ENCODE measurements around the gene UBXN7. TPM values are rescaled to one million over a fixed set of nuclear protein-coding genes. Genes with fewer than 3 reads are reported as not detected.

The UBXN7 gene
- total RNA-seq, 1 experiment from 2014 or later, result 10.2 TPM

DNA sequence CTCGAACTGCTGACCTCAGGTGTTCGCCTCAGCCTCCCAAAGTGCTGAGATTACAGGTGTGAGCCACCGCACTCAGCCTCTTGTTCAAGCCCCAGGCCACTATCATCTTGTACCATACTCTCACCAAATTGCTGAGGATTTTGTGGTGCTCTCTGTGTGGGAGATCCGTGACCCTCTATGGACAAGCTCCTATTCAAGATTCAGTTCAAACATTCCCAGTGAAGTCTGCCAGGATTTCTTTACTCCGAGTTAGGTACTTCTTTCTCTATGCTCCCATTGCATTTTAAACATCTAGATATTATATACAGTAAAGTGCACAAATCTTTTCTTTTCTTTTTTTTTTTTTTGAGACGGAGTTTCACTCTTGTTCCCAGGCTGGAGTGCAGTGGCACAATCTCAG lies 93.2 kb downstream of the UBXN7 start:
- H3K4me3 ChIP-seq (ENCODE audit: low read length), result no peak overlapping the region
- H2AFZ ChIP-seq (ENCODE audit: low read length), result no peak overlapping the region
- no peaks in the 10 kb centered on the region for H3K36me3 ChIP-seq (ENCODE audit: low read depth, low read length)
- H3K79me2 ChIP-seq (ENCODE audit: low read length), result peaks cover 5% of the 10 kb centered on the region
- POLR2A ChIA-PET (ENCODE audit: unreplicated experiment), result no interaction called here
- H3F3A ChIP-seq (ENCODE audit: low read length, unreplicated experiment), result no peaks in the 10 kb centered on the region
- H4K20me1 ChIP-seq (ENCODE audit: low read length), result no peaks in the 10 kb centered on the region
- H3K9me3 ChIP-seq (ENCODE audit: low read length), result no peaks in the 10 kb centered on the region
- no peaks in the 10 kb centered on the region for H3K27me3 ChIP-seq (ENCODE audit: low read length)
- peak overlapping the region; percentile 70 for H3K9ac ChIP-seq (ENCODE audit: low read length)
- no peak for TF ChIP-seq EZH2phosphoT487 (IDR thresholded peaks at IDR 0.05; ENCODE audit: borderline replicate concordance, low read length)
- TF ChIP-seq, protein P1, sequence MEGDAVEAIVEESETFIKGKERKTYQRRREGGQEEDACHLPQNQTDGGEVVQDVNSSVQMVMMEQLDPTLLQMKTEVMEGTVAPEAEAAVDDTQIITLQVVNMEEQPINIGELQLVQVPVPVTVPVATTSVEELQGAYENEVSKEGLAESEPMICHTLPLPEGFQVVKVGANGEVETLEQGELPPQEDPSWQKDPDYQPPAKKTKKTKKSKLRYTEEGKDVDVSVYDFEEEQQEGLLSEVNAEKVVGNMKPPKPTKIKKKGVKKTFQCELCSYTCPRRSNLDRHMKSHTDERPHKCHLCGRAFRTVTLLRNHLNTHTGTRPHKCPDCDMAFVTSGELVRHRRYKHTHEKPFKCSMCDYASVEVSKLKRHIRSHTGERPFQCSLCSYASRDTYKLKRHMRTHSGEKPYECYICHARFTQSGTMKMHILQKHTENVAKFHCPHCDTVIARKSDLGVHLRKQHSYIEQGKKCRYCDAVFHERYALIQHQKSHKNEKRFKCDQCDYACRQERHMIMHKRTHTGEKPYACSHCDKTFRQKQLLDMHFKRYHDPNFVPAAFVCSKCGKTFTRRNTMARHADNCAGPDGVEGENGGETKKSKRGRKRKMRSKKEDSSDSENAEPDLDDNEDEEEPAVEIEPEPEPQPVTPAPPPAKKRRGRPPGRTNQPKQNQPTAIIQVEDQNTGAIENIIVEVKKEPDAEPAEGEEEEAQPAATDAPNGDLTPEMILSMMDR (conservative IDR thresholded peaks at IDR 0.05; ENCODE audit: low read depth, low read length), result no peak
- TF ChIP-seq EZH2 (IDR thresholded peaks at IDR 0.05; ENCODE audit: low read length, unreplicated experiment), result no peak
- no peak for ATAC-seq
- H3K4me1 ChIP-seq (ENCODE audit: insufficient read depth, low read length), result peaks cover 63% of the 10 kb centered on the region
- peak overlapping the region; percentile 74; the same call in 1 of the 2 replicates for H3K4me2 ChIP-seq (ENCODE audit: low read length)
- BruUV-seq (replicated peaks), result TSS peak; percentile 36
- H3K27ac ChIP-seq (ENCODE audit: low read length), result peak overlapping the region; percentile 80
- CTCF ChIA-PET, result interaction anchor here (0.6 kb wide), 1 partner anchor 430 kb away, joined by 5 read pairs; no protein-coding TSS in a partner anchor
- no peaks in the 10 kb centered on the region for H3K9me2 ChIP-seq (replicated peaks; ENCODE audit: low read length)
- intact Hi-C loops (cut with micrococcal nuclease), result loop anchor here (2.0 kb wide), 1 partner anchor 94 kb away; the partner anchor contains the start of gene UBXN7
- no peak for DNase-seq

DNA sequence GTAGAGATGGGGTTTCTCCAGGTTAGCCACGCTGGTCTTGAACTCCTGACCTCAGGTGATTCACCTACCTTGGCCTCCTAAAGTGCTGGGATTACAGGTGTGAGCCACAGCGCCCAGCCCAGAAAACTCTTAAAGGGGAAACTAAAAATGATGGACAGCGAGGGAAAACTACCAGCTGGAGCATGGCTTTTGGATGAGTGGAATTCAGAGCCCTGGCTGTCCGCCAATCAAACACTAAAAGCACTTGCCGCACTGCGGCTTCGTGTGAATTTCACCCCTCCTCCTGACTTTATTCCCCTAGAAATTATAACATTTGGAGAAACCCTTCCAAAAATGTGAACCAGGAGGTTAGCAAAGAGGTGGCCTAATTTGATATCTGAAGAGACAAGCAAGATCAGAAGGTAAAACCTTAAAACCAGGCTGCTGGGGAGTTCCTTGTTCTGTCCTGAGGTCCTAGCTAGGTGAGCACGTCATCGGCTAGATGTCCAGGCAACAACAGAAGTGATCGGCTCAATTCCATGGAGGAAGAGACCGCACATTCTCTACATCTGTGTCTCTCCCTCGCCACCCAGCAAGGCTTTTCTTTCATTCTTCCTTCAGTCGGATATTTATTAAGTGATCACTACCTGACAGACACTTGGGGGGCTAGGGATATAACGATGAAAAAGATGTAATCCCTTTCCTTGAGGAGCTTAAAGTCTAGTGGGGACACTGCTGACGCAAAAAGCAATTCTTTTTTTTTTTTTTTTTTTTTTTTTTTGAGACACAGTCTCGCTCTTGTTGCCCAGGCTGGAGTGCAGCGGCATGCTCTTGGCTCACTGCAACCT lies 95.7 kb downstream of the UBXN7 start:
- TF ChIP-seq EZH2phosphoT487 (IDR thresholded peaks at IDR 0.05; ENCODE audit: borderline replicate concordance, low read length) (no peak), EZH2 (IDR thresholded peaks at IDR 0.05; ENCODE audit: low read length, unreplicated experiment) (no peak)
- TF ChIP-seq, protein P1 (conservative IDR thresholded peaks at IDR 0.05; ENCODE audit: low read depth, low read length), result no peak
- Histone ChIP-seq H3K4me1 (ENCODE audit: insufficient read depth, low read length) (peaks cover 47% of the 10 kb centered on the region), H3K9me3 (ENCODE audit: low read length) (no peaks in the 10 kb centered on the region), H3K4me2 (ENCODE audit: low read length) (no peak overlapping the region), H3K27me3 (ENCODE audit: low read length) (no peaks in the 10 kb centered on the region), H2AFZ (ENCODE audit: low read length) (no peak overlapping the region), H3K27ac (ENCODE audit: low read length) (no peak overlapping the region), H3K36me3 (ENCODE audit: low read depth, low read length) (no peaks in the 10 kb centered on the region), H3K4me3 (ENCODE audit: low read length) (no peak overlapping the region), H3K9me2 (replicated peaks; ENCODE audit: low read length) (no peaks in the 10 kb centered on the region), H3K79me2 (ENCODE audit: low read length) (peaks cover 5% of the 10 kb centered on the region), H3F3A (ENCODE audit: low read length, unreplicated experiment) (no peaks in the 10 kb centered on the region), H3K9ac (ENCODE audit: low read length) (no peak overlapping the region), H4K20me1 (ENCODE audit: low read length) (no peaks in the 10 kb centered on the region)
- ATAC-seq, result no peak
- DNase-seq, result no peak
- CTCF ChIA-PET, result no interaction called here
- POLR2A ChIA-PET (ENCODE audit: unreplicated experiment), result interaction anchor here (0.6 kb wide), 2 partner anchors 19 to 75 kb away, joined by 3 to 12 read pairs; partner anchors contain the start of gene DYNLT2B
- intact Hi-C loops (cut with micrococcal nuclease), result no loop called here
- BruUV-seq (replicated peaks), result no TSS peak

DNA sequence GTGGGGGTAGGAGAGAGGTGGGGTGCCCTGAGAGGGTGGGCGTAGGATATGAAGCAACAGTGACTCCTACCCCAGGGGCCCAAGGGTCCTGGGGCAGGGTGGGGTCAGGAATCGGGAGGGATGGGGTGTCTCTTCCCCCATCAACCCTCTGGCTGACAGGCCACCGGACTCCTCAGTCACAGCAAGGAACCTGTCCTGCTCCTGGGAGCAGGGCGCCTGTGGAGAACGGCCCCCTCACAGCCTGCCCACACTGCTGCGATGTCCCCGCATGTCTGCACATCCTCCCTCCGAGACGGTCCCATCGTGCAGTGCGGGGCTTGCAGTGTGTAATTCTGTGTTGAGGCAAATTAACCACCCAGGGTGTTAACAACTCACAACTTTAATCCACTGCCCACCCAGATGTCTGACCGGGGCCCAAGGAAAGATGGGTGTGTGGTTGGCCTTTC lies 96.7 kb downstream of the UBXN7 start:
- TF ChIP-seq EZH2 (IDR thresholded peaks at IDR 0.05; ENCODE audit: low read length, unreplicated experiment) (no peak), EZH2phosphoT487 (IDR thresholded peaks at IDR 0.05; ENCODE audit: borderline replicate concordance, low read length) (no peak)
- TF ChIP-seq, protein P1 (conservative IDR thresholded peaks at IDR 0.05; ENCODE audit: low read depth, low read length), result no peak
- no peaks in the 10 kb centered on the region for H3K36me3 ChIP-seq (ENCODE audit: low read depth, low read length)
- H4K20me1 ChIP-seq (ENCODE audit: low read length), result no peaks in the 10 kb centered on the region
- H3K27me3 ChIP-seq (ENCODE audit: low read length), result no peaks in the 10 kb centered on the region
- H3K4me3 ChIP-seq (ENCODE audit: low read length), result no peak overlapping the region
- CTCF ChIA-PET, result no interaction called here
- intact Hi-C loops (cut with micrococcal nuclease), result no loop called here
- no peak overlapping the region for H3K9ac ChIP-seq (ENCODE audit: low read length)
- no TSS peak for BruUV-seq (replicated peaks)
- H3F3A ChIP-seq (ENCODE audit: low read length, unreplicated experiment), result no peaks in the 10 kb centered on the region
- POLR2A ChIA-PET (ENCODE audit: unreplicated experiment), result no interaction called here
- H3K4me1 ChIP-seq (ENCODE audit: insufficient read depth, low read length), result peaks cover 38% of the 10 kb centered on the region
- no peaks in the 10 kb centered on the region for H3K9me2 ChIP-seq (replicated peaks; ENCODE audit: low read length)
- H3K79me2 ChIP-seq (ENCODE audit: low read length), result peaks cover 5% of the 10 kb centered on the region
- H3K4me2 ChIP-seq (ENCODE audit: low read length), result no peak overlapping the region
- no peaks in the 10 kb centered on the region for H3K9me3 ChIP-seq (ENCODE audit: low read length)
- H3K27ac ChIP-seq (ENCODE audit: low read length), result no peak overlapping the region
- ATAC-seq (no peak), DNase-seq (no peak)
- H2AFZ ChIP-seq (ENCODE audit: low read length), result no peak overlapping the region

Data from PC-3 (cell line).